Measurements from ENCODE around the gene SLC6A18.

SLC6A18 gene, protein sequence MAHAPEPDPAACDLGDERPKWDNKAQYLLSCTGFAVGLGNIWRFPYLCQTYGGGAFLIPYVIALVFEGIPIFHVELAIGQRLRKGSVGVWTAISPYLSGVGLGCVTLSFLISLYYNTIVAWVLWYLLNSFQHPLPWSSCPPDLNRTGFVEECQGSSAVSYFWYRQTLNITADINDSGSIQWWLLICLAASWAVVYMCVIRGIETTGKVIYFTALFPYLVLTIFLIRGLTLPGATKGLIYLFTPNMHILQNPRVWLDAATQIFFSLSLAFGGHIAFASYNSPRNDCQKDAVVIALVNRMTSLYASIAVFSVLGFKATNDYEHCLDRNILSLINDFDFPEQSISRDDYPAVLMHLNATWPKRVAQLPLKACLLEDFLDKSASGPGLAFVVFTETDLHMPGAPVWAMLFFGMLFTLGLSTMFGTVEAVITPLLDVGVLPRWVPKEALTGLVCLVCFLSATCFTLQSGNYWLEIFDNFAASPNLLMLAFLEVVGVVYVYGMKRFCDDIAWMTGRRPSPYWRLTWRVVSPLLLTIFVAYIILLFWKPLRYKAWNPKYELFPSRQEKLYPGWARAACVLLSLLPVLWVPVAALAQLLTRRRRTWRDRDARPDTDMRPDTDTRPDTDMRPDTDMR

GRCh38 chr5:1225081-1225480, at the start of gene SLC6A18:
Gene SLC6A18, plus strand, starts transcription at chr5:1225381. Its CDS starts 97 bp downstream, at chr5:1225478.
- no peak for DNase-seq

- no peak for DNase-seq
These were observed 49.2 kb upstream of the SLC6A18 start for GRCh38 chr5:1175801-1176472.

- DNase-seq: no peak
These were observed 48.4 kb upstream of the SLC6A18 start for GRCh38 chr5:1176473-1177391.

DNA sequence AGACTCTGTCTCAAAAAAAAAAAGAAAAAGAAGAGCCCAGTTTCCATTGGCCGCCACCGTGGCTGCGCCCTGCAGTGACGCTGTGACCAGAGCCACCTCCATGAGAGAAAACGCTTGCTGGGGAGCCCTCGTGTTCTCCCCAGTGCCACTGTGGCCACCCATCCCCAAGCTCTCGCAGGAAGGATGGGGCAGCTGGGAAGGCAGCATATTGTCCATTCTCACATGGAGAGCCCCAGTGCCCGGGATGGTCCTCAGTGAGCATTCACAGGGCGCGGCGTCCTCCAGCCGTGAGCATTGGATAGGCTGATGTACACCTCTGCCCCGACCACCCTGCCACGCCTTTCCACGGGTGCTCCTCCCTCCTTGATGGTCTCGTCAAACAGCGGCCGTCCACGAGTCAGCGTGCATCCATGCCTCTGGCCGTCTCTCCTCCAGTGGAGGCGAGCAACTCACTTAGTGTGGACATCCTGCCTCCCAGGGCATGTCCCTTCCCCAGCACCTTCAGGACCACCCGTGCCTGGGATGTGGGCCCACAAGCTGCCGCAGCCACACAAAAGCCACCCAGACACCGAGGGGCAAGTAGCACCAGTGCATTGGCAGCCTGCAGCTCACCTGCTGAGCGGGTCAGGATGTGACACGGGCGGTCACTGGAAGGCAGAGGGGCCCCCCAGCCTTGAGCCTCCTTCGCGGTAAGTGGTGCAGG, 47.2 kb upstream of the SLC6A18 start:
- DNase-seq: no peak

DNA sequence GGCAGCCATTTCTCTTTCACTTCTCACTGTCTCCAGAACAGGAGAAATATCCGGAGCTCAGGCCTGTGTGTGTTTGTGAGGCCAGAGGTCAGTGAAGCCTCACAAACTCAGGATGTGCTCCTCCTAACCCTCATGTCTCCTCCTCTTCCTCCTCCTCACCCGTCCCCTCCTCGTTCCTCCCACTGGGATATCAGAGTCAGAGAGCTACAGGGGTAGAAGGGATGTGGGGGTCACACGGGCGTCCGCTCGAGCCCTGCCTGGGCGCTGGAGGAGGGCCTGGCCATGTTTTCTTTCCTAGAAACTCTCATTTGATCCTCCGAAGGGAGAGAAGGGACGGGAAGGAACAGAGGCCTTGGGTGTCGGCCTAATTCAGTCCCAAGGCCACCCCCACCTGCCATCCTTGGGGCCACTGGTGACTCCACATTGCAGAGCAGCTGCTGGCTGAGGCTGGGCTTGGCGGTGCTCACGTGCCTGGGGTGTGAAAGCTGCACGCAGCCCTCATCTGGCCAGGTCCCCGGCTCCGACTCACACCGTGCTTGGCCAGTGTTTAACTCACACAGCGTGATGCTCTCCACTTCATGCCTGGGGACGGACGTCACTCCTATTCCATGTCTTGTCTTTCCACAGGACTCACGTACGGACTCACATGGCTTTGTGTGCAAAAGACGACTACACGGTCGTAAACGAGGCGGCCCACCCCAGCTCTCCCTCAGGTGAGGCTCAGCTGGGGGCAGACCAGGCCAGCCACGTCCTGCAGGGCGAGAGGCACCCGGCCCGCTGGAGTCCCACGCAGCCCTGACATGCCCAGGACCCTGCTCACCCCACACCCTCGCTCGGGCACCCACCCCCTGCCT, 46.4 kb upstream of the SLC6A18 start:
- DNase-seq: no peak

- DNase-seq: no peak
These were observed 45.8 kb upstream of the SLC6A18 start for GRCh38 chr5:1179383-1179715.

- DNase-seq: no peak
These were observed 45.1 kb upstream of the SLC6A18 start for GRCh38 chr5:1180096-1180495.

DNA sequence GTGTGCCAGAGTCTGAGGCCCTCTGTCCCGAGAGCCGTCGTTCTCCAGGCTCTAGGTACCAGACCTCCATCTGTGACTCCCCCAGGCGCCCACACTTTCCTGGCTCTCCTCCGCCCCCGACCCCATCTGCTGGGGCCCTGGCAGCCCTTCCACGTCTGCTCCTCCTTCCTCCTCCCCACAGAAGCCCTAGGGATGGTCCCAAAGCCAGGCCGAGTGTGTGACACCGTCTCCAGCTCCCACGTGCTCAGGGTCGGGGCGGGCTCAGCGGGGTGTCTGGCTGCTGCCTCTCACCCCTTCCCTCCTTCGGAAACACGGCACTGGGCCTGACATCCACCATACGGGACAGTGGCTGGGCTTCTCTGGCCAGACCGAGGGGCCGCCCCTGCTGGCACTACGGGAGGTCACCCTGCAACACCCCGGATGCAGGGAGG, 44.3 kb upstream of the SLC6A18 start:
- DNase-seq: no peak

DNA sequence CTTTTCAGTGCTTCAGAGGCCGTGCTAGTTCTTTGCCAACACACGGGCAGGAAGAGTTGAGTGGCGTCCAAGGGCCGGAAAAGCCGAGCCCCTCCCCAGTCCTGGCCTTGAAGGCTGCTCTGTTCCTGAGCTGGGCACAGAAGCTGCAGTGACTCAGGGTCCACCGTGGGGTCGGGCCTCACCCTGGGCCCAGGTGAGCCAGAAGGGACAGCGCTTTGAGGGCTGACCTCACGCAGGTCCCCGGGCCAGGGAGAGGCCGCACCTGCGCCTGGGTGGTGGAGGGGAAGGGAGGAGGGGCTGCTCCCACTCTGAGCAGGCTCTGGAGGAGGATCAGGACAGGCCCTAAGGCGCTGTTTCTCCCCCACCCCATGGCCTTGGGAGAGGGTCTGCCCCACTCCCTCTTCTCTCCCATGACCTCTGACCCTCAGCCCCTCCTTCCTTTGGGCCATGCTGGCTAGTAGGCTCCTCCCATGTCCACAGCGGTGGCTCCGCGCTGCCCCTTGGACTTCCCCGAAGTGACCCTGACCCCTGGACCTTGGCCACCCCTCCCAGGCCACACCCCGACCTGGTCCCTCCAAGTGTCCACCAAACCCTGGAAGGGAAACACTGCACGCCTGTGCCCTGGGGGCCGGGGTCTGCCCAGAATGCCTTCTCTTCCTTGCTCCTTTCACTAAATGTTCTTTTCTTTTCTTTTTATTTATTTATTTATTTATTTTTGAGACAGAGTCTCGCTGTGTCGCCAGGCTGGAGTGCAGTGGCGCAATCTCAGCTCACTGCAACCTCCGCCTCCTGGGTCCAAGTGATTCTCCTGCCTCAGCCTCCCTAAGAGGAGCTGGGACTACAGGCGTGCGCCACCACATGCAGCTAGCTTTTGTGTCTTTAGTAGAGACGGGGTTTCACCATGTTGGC, 43.5 kb upstream of the SLC6A18 start:
- DNase-seq: no peak

GRCh38 chr5:1182360-1182632, 42.9 kb upstream of the SLC6A18 start:
- DNase-seq: no peak

DNA sequence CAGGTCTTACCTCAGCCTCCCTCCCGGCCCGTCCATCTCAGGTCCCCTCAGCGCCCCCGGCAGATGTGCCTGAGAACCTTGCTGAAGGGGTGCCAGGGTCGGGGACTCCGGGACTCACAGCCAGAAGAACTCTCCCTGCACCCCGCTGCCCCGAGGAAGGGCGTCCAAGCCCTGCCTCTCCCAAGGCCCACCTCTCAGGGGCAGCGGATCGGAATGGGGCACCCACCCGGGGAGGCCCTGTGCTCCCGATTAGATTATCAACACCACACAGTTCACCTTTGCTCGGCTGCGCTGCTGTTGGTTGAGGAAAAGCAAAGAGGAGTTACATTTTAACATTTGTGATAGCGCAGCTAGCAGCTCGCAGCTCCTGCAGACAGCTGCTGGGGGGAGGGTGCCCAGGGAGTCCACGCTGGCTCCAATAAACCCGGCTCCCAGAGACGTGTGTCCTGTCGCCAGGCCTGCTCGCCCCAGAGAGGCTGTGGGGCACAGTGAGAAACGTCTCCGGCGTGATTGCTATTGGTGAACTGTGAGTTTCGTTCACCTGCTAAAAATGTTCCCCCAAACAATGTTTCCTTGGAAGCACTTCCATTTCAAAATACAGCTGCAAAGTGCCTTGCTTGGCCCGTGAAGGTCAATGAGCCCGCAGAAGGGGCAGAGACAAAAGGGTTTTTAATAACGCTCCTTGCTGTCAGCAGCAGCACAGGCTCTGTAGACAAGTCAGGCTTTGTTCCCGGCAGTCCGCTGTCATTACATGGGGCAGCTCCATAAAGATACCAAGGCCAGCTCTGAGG, 42.4 kb upstream of the SLC6A18 start:
- DNase-seq: no peak

DNA sequence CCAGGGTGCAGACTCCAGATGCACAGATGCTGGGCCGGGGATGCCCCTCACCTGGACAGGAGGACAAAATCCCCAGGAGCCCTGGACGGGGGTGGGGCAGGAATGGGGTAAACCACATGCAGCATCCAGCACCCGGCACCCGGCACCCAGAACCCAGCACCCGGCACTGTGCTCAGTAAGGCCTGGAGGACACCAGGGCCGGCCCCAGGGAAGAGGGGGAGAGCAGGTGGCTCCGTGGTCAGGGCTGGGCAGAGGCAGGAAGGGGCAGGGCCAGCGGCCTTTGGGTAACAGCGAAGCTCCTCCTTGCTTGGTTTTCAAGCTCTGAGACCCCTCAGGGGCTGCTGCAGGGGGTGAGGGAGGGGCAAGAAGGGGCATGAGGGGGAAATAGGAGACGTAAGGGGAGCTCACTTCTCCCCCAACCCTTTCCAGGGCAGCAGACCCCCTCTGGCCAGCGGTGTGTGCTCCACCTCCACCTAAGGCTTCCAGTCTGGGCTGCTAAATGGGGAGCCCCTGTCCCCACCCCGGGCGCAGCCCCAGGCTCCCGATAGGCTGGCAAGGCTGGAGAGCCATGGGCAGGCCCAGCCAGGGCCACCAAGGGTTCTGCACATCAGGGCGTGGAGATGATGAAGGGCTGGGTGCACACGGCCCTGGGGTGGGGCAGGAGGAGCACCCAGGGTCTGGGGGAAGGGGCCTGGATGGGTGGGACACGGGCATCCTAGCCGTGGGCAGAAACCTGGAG, 41.6 kb upstream of the SLC6A18 start:
- DNase-seq: no peak

- no peak for DNase-seq
These were observed 41.1 kb upstream of the SLC6A18 start for GRCh38 chr5:1184163-1184470.

DNA sequence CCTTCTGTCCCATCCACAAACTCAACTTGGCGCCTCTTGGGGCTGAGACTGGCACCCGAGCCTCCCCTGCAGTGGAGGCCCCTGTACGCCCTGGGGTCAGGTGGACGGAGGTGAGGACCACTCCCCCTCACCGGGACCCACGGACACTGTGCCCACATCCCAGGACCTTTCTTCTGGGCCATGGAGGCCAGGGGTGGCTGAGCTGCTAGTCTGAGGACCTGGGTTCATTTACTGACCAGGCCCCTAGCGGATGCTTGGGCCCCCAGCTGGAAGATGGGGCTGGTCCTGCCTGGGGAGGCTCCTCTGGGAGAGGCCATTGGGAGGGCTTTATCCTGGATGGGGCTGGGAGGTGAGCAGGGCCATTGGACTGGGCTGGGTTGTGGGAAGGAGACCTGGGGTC, 40.7 kb upstream of the SLC6A18 start:
- DNase-seq: no peak

DNA sequence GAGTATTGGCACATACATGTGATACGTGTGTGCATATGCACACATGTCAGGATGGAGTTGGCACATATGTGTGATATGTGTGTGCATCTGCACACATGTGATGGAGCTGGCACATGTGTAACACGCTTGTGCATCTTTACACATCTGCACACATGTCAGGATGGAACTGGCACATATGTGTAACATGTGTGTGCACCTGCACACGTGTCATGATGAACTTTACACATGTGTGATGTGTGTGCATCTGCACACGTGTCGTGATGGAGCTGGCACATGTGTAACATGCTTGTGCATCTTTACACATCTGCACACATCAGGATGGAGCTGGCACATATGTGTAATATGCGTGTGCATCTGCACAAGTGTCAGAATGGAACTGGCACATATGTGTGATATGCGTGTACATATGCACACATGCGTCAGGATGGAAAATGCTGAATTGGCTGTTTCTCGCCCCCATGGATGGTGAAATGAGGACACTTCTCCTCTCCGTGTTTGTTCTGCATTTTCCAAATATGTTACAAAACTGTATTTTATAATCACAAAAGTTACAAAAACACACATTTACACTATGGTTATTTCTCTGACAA, 40.0 kb upstream of the SLC6A18 start:
- DNase-seq: no peak

- no peak for DNase-seq
These were observed 39.4 kb upstream of the SLC6A18 start for GRCh38 chr5:1185629-1186350.

DNA sequence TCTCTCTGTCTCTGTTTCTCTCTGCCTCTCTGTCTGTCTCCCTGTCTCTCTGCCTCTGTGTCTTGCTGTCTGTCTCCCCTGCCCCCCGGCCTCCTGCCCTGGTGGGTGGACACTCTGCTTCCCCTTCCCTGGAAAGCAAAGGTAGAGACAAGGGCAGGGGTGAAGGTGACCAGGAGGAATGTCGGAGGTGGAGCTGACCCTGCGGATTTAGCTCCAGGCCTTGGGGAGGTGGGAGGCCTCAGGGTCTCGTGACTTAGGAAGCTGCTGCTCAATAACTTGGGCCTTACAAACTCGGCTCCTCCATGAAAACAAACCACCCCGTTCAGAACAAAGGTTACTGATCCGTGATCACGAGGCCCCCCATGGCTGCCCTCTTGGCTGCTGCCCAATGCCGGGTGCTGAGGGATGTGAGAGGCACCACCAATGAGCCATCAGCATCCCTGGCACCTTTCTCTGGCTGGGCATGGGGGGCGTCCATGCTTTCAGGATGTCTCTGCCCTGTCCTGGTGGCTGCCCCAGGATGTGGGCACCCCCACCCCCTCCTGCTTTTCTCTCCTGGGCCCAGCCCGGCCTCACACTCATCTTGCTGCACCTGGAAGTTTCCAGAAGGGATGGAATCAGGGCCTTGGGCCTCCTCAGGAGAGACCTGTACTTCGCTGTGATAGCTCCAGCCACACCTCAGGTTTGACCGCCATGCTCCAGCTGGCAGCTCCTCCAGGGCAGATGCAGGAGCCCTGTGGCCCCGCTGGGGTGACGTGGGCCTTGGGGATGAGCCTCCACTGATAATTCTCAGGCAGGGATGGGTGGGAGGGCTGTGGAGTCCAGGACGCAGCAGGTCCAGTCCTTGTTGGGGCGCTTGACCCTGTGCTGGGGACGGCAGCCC, 38.6 kb upstream of the SLC6A18 start:
- DNase-seq: no peak
